SK-N-SH (cell line): ENCODE measurements around the gene ZNF777.

Experiments
- RFX5 ChIP-seq: IDR thresholded peaks from 2 replicates; pipeline ENCODE4 v1.6.1; 2012; ENCODE audit warnings: mild to moderate bottlenecking, improper control_type of control experiment, low read length
- SMC3 ChIP-seq: IDR thresholded peaks from 2 replicates; pipeline ENCODE4 v1.6.1; 2012; ENCODE audit warnings: low read depth, low read length, improper control_type of control experiment
- TF ChIP-seq, protein P1 (sequence below): IDR thresholded peaks from 2 replicates; pipeline ENCODE4 v1.6.1; 2012; ENCODE audit warnings: mild to moderate bottlenecking, low read depth, low read length, moderate library complexity

DNA sequence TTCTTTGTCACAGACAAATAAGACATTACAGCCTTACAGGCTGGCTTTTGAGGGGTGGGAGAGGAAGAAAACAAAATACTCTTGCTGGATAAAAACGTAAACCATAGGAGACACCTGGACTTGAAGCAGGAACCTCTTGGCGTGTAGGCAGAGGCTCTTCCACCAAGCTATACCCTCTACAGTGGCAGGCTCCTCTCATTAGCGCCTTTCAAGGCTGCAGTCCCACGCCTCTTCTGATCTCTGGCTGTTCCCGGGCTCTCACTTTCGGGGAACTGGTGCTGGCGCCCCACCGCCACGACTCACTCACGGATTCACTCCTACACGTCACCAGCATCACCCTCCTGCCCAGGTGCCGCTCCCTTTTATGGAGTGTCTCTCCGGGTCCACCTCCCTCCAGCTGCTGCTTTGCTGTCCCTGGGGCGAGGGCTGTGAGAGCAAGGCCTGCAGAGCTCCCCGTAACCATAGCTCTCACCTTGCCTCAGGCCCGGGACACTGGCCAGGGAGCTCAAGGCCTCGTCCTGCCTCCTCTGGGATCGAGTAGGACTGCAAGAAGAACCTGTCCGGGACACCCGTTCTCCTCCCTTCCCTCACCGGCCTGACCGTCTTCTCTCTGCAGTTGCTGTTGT lies 62.6 kb downstream of the ZNF777 start:
- no peak for TF ChIP-seq RFX5
- TF ChIP-seq SMC3: no peak
- TF ChIP-seq, protein P1, sequence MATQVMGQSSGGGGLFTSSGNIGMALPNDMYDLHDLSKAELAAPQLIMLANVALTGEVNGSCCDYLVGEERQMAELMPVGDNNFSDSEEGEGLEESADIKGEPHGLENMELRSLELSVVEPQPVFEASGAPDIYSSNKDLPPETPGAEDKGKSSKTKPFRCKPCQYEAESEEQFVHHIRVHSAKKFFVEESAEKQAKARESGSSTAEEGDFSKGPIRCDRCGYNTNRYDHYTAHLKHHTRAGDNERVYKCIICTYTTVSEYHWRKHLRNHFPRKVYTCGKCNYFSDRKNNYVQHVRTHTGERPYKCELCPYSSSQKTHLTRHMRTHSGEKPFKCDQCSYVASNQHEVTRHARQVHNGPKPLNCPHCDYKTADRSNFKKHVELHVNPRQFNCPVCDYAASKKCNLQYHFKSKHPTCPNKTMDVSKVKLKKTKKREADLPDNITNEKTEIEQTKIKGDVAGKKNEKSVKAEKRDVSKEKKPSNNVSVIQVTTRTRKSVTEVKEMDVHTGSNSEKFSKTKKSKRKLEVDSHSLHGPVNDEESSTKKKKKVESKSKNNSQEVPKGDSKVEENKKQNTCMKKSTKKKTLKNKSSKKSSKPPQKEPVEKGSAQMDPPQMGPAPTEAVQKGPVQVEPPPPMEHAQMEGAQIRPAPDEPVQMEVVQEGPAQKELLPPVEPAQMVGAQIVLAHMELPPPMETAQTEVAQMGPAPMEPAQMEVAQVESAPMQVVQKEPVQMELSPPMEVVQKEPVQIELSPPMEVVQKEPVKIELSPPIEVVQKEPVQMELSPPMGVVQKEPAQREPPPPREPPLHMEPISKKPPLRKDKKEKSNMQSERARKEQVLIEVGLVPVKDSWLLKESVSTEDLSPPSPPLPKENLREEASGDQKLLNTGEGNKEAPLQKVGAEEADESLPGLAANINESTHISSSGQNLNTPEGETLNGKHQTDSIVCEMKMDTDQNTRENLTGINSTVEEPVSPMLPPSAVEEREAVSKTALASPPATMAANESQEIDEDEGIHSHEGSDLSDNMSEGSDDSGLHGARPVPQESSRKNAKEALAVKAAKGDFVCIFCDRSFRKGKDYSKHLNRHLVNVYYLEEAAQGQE: no peak
